Endothelial cell of umbilical vein (primary cell): ENCODE measurements around the gene NEDD4L. TPM values are rescaled to one million over a fixed set of nuclear protein-coding genes. Genes with fewer than 3 reads are reported as not detected.

Experiments
- BruUV-seq: library from RNA; stranded (reverse); fragments of 400-500 nt; replicated peaks from 2 replicates; lab custom pipeline; 2021; lab: Mats Ljungman, UMichigan
- CTCF ChIA-PET: fragments of 300-600, 350-600 bp; sonication (Branson Sonifier 250); formaldehyde crosslinking; loops from one replicate; lab custom pipeline; 2021; ENCODE audit warnings: antibody characterized with exemption, inconsistent platforms; lab: Charles Lee
- POLR2A ChIA-PET: fragments of 300-600, 350-600 bp; sonication (Branson Sonifier 250); formaldehyde crosslinking; loops from one replicate; lab custom pipeline; 2021; ENCODE audit warnings: antibody characterized with exemption, inconsistent platforms; lab: Charles Lee
- DNase-seq: peaks from one replicate; pipeline ENCODE4 v3.0.0-alpha.2; 2011; ENCODE audit warnings: low read depth, low spot score
- FAIRE-seq: peaks from 2 replicates; lab custom pipeline; 2011; peaks lifted over from hg19 to GRCh38; lab: Jason Lieb, UNC
- H2AFZ ChIP-seq: 2 replicates; pipeline ENCODE4 v1.6.0; 2012; ENCODE audit warnings: low read depth, low read length, control low read depth, inconsistent platforms
- H3K27ac ChIP-seq: 2 replicates; pipeline ENCODE4 v1.5.1; 2011; ENCODE audit warnings: low read depth, mild to moderate bottlenecking, control low read depth, low read length, moderate library complexity; ENCODE audit not compliant: insufficient read depth
- H3K27me3 ChIP-seq, 2 experiments: 2 replicates each; pipeline versions ENCODE4 v1.6.0 to v1.6.1; 2011; ENCODE audit warnings: low read length in 2 of 2, mixed read lengths in 1 of 2; ENCODE audit not compliant: control insufficient read depth in 2 of 2, insufficient read depth in 2 of 2
- H3K36me3 ChIP-seq, 2 experiments: 2 replicates in 1 of 2; 3 replicates in 1 of 2; pipeline ENCODE4 v1.5.1; 2011; ENCODE audit warnings: low read length in 2 of 2, mild to moderate bottlenecking in 1 of 2, moderate library complexity in 1 of 2; ENCODE audit not compliant: control insufficient read depth in 2 of 2, insufficient read depth in 2 of 2; ENCODE audit errors: extremely low read depth in 1 of 2
- H3K4me1 ChIP-seq: 3 replicates; pipeline ENCODE4 v1.5.1; 2011; ENCODE audit warnings: mild to moderate bottlenecking, low read length; ENCODE audit not compliant: control insufficient read depth, insufficient read depth; ENCODE audit errors: extremely low read depth
- H3K4me2 ChIP-seq: 2 replicates; pipeline ENCODE4 v1.6.1; 2011; ENCODE audit warnings: low read length, control low read depth, mixed read lengths; ENCODE audit not compliant: insufficient read depth
- H3K4me3 ChIP-seq, 3 experiments: fragments of 200-600 bp in 1 of 3; sonication (generic), shearing (Covaris generic) in 1 of 3; replicated peaks in 1 of 3; 2 replicates each; pipeline ENCODE4 v1.5.1; 2011 to 2016; ENCODE audit warnings: control low read depth in 3 of 3, low read length in 3 of 3, mild to moderate bottlenecking in 2 of 3, inconsistent platforms in 1 of 3, low read depth in 1 of 3, moderate library complexity in 1 of 3; ENCODE audit not compliant: insufficient read depth in 1 of 3
- H3K79me2 ChIP-seq: 2 replicates; pipeline ENCODE4 v1.6.0; 2012; ENCODE audit warnings: low read length, inconsistent platforms; ENCODE audit not compliant: control insufficient read depth, insufficient read depth
- H3K9ac ChIP-seq: replicated peaks from 2 replicates; pipeline ENCODE3; 2011; ENCODE audit warnings: low read length, control low read depth; ENCODE audit not compliant: insufficient read depth; ENCODE audit errors: extremely low read depth
- H3K9me1 ChIP-seq: replicated peaks from 3 replicates; pipeline ENCODE4 v1.6.0; 2011; ENCODE audit warnings: mild to moderate bottlenecking, low read length; ENCODE audit not compliant: control insufficient read depth, insufficient read depth; ENCODE audit errors: extremely low read depth
- H3K9me3 ChIP-seq: replicated peaks from 2 replicates; pipeline ENCODE4 v1.5.1; 2012; ENCODE audit warnings: low read length, inconsistent platforms; ENCODE audit not compliant: control insufficient read depth, insufficient read depth
- H4K20me1 ChIP-seq: replicated peaks from 2 replicates; pipeline ENCODE3; 2011; ENCODE audit warnings: mild to moderate bottlenecking, low read length; ENCODE audit not compliant: control insufficient read depth, insufficient read depth; ENCODE audit errors: extremely low read depth
- CTCF ChIP-seq, 2 donors: IDR thresholded peaks; 1 replicate in 1 of 2; 2 replicates in 1 of 2; pipeline ENCODE4 v1.5.1; 2011; ENCODE audit warnings: low read length in 2 of 2, mild to moderate bottlenecking in 2 of 2, moderate library complexity in 2 of 2, control low read depth in 1 of 2, inconsistent platforms in 1 of 2, low read depth in 1 of 2; ENCODE audit not compliant: insufficient read depth in 1 of 2; ENCODE audit errors: extremely low read depth in 1 of 2
- EZH2 ChIP-seq: IDR thresholded peaks from 2 replicates; pipeline ENCODE4 v1.6.1; 2012; ENCODE audit warnings: borderline replicate concordance, low read depth, mild to moderate bottlenecking, moderate library complexity, low read length, inconsistent platforms; ENCODE audit not compliant: severe bottlenecking
- FOS ChIP-seq: IDR thresholded peaks from 2 replicates; pipeline ENCODE4 v1.6.1; 2011; ENCODE audit warnings: mild to moderate bottlenecking, low read length, moderate library complexity, borderline replicate concordance; ENCODE audit not compliant: insufficient read depth
- GATA2 ChIP-seq: IDR thresholded peaks from 2 replicates; pipeline ENCODE4 v1.7.0; 2011; ENCODE audit warnings: low read depth, mild to moderate bottlenecking, moderate library complexity, mixed read lengths, low read length; ENCODE audit not compliant: insufficient read length, insufficient read depth
- JUN ChIP-seq: IDR thresholded peaks from 2 replicates; pipeline ENCODE4 v1.6.1; 2011; ENCODE audit warnings: borderline replicate concordance, low read depth; ENCODE audit not compliant: insufficient read length, insufficient read depth
- MYC ChIP-seq: IDR thresholded peaks from one replicate; pipeline ENCODE4 v1.6.1; 2011; ENCODE audit warnings: mild to moderate bottlenecking, low read depth, low read length
- POLR2A ChIP-seq: IDR thresholded peaks from 2 replicates; pipeline ENCODE4 v1.6.1; 2012; ENCODE audit warnings: low read depth, mild to moderate bottlenecking, control low read depth, low read length
- POLR2AphosphoS5 ChIP-seq: IDR thresholded peaks from 2 replicates; pipeline ENCODE4 v1.6.1; 2012; ENCODE audit warnings: low read depth, mild to moderate bottlenecking, control low read depth, low read length, moderate library complexity; ENCODE audit not compliant: insufficient read depth
- dilution Hi-C: fragments of 300-500 bp; cut with MboI; formaldehyde crosslinking; loops from one replicate; pipeline ENCODE4 v1.15.0; 2019; ENCODE audit warnings: low sequenced_read_pairs; ENCODE audit not compliant: extremely low pct_ligation_motif_present
- intact Hi-C: fragments of 100-400 bp; cut with micrococcal nuclease; formaldehyde crosslinking; loops from one replicate; pipeline ENCODE4 v1.10.0; 2022
- polyA plus RNA-seq, 4 experiments: library from polyadenylated mRNA; depleted of rRNA in 3 of 4; stranded (reverse) in 3 of 4; unstranded in 1 of 4; fragments of >200 nt; gene quantifications; 2 replicates each; pipeline versions ENCODE4 v1.2.1 to v1.2.3, GENCODE V29; 2011 to 2012; ENCODE audit warnings: missing spikeins in 1 of 4
- total RNA-seq: library from RNA; stranded (reverse); gene quantifications from 2 replicates; pipeline ENCODE4 v1.2.3, GENCODE V29; 2021
- TF ChIP-seq, protein P1 (sequence below): IDR thresholded peaks from 2 replicates; pipeline ENCODE4 v1.6.1; 2011; ENCODE audit not compliant: insufficient read depth, insufficient read length

Gene NEDD4L
- total and polyA plus RNA-seq, 2 donors (not counting 3 experiments of a cell fraction or from before 2014, with no cell fraction given), result 20.5 to 78.9 TPM

DNA sequence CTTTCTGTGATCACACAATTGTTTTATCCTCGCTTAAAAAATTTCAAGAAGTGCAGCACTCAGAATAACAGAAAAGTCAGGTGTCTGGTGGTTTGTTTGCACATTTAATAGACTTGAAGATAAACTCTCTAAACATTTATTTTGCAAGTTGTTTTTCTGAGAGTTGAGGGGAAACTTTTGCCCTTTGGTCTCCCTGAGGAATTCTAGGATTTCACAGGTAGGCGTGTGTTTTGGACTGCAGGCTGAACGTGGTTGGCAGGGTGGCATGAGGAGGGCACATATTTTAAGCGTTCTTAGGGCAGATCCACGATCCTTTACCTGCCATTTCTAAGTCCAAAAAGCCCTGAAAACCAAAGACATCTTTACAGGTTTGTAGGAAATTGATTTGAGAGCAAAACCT, 188.6 kb downstream of the NEDD4L start:
- Histone ChIP-seq H3K9me3 (no peaks in the 10 kb centered on the region), H3K9ac (no peak overlapping the region), H3K4me1 (no peaks in the 10 kb centered on the region), H3K4me2 (no peak overlapping the region), H3K79me2 (no peaks in the 10 kb centered on the region), H3K27me3 (no peaks in the 10 kb centered on the region), H3K4me3 (no peak overlapping the region), H3K36me3 (no peaks in the 10 kb centered on the region), H4K20me1 (no peaks in the 10 kb centered on the region), H3K27ac (no peak overlapping the region), H3K9me1 (no peaks in the 10 kb centered on the region), H2AFZ (no peak overlapping the region)
- POLR2A ChIA-PET, result no interaction called here
- CTCF ChIA-PET, result interaction anchor here (1.4 kb wide), 1 partner anchor 89 kb away, joined by 4 read pairs; no protein-coding TSS in a partner anchor
- dilution Hi-C loops, result no loop called here
- no peak for TF ChIP-seq CTCF (IDR thresholded peaks at IDR 0.05; ENCODE audit: extremely low read depth in 1 of 2, insufficient read depth in 1 of 2, low read depth in 1 of 2, low read length in 2 of 2)
- no peak for TF ChIP-seq POLR2A
- TF ChIP-seq, protein P1, sequence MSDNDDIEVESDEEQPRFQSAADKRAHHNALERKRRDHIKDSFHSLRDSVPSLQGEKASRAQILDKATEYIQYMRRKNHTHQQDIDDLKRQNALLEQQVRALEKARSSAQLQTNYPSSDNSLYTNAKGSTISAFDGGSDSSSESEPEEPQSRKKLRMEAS, result no peak
- no peak for TF ChIP-seq JUN
- TF ChIP-seq GATA2, result no peak
- TF ChIP-seq MYC, result no peak
- TF ChIP-seq POLR2AphosphoS5, result no peak
- no peak for TF ChIP-seq FOS
- TF ChIP-seq EZH2, result no peak
- no TSS peak for BruUV-seq
- intact Hi-C loops, result loop anchor here (5.0 kb wide), 1 partner anchor 260 kb away; no protein-coding TSS in a partner anchor
- DNase-seq (no peak), FAIRE-seq (no peak)
